GM12878 (cell line): ENCODE results near the gene NRM. TPM values are rescaled to one million over a fixed set of nuclear protein-coding genes. Genes with fewer than 3 reads are reported as not detected.

Experiments used
- ATAC-seq: fragments of 200-7000 bp; cut with Tn5 transposase; 3 replicates; pipeline ENCODE4 v1.9.1; 2020; ENCODE audit warnings: mild to moderate bottlenecking, moderate library complexity
- BruUV-seq: library from RNA; stranded (reverse); fragments of 400-500 nt; replicated peaks from 2 replicates; lab custom pipeline; 2021; lab: Mats Ljungman, UMichigan
- CTCF ChIA-PET: fragments of 300-600 bp; sonication (Branson Sonifier 250); formaldehyde crosslinking; extraction: SDS; loops from one replicate; lab custom pipeline; 2021; ENCODE audit warnings: inconsistent platforms; lab: Yijun Ruan, JAX
- POLR2A ChIA-PET: fragments of 350-600 bp; formaldehyde crosslinking; extraction: SDS; loops from one replicate; lab custom pipeline; 2021; ENCODE audit warnings: inconsistent platforms; lab: Charles Lee
- RAD21 ChIA-PET: fragments of 300-600 bp; sonication (Branson Sonifier 250); formaldehyde crosslinking; loops from one replicate; lab custom pipeline; 2023; ENCODE audit warnings: antibody characterized with exemption; ENCODE audit not compliant: unreplicated experiment; lab: Charles Lee
- SMC1A ChIA-PET: fragments of 300-600 bp; sonication (Branson Sonifier 250); formaldehyde crosslinking; loops from one replicate; lab custom pipeline; 2023; ENCODE audit not compliant: unreplicated experiment, uncharacterized antibody; lab: Charles Lee
- DNase-seq: peaks from one replicate; pipeline ENCODE4 v3.0.0-alpha.2; 2011; ENCODE audit warnings: low read depth, low spot score
- FAIRE-seq: peaks from 3 replicates; lab custom pipeline; 2011; peaks lifted over from hg19 to GRCh38; lab: Jason Lieb, UNC
- H2AFZ ChIP-seq: 2 replicates; pipeline ENCODE4 v1.6.0; 2011; ENCODE audit warnings: low read depth, low read length, control low read depth; ENCODE audit not compliant: control insufficient read depth
- H3K27ac ChIP-seq: 2 replicates; pipeline ENCODE4 v1.5.1; 2011; ENCODE audit warnings: control low read depth; ENCODE audit not compliant: control insufficient read depth, insufficient read depth
- H3K27me3 ChIP-seq, 2 experiments: replicated peaks in 1 of 2; 2 replicates each; pipeline versions ENCODE4 v1.6.0 to v1.6.1; 2011; ENCODE audit warnings: low read length in 1 of 2; ENCODE audit not compliant: control insufficient read depth in 2 of 2, insufficient read depth in 2 of 2
- H3K36me3 ChIP-seq, 2 experiments: 2 replicates each; pipeline ENCODE4 v1.5.1; 2011; ENCODE audit warnings: low read length in 1 of 2; ENCODE audit not compliant: control insufficient read depth in 2 of 2, insufficient read depth in 2 of 2
- H3K4me1 ChIP-seq: 2 replicates; pipeline ENCODE4 v1.6.1; 2011; ENCODE audit warnings: mild to moderate bottlenecking, low read length, moderate library complexity, mixed read lengths; ENCODE audit not compliant: control insufficient read depth, insufficient read depth
- H3K4me2 ChIP-seq: 2 replicates; pipeline ENCODE4 v1.6.0; 2011; ENCODE audit warnings: control low read depth; ENCODE audit not compliant: control insufficient read depth, insufficient read depth
- H3K4me3 ChIP-seq: fragments of 200-600 bp; sonication (generic); 2 replicates; pipeline ENCODE4 v1.5.1; 2016
- H3K79me2 ChIP-seq: 2 replicates; pipeline ENCODE4 v1.6.0; 2011; ENCODE audit warnings: low read length; ENCODE audit not compliant: control insufficient read depth, insufficient read depth
- H3K9ac ChIP-seq: 2 replicates; pipeline ENCODE4 v1.8.0; 2011; ENCODE audit warnings: low read length, control low read depth, mixed read lengths; ENCODE audit not compliant: control insufficient read depth, insufficient read depth
- H3K9me3 ChIP-seq: replicated peaks from 3 replicates; pipeline ENCODE4 v1.5.1; 2011; ENCODE audit warnings: mild to moderate bottlenecking, low read length; ENCODE audit not compliant: control insufficient read depth, insufficient read depth
- H4K20me1 ChIP-seq: 2 replicates; pipeline ENCODE4 v1.6.0; 2011; ENCODE audit not compliant: control insufficient read depth, insufficient read depth
- CBX3 ChIP-seq: fragments of 200-600 bp; sonication (generic); IDR thresholded peaks from 2 replicates; pipeline ENCODE4 v1.6.1; 2016; ENCODE audit warnings: low read depth, borderline replicate concordance
- CHD2 ChIP-seq: IDR thresholded peaks from 2 replicates; pipeline ENCODE4 v1.6.1; 2011; ENCODE audit warnings: low read depth, low read length, improper control_type of control experiment, borderline replicate concordance
- CREB1 ChIP-seq: IDR thresholded peaks from 2 replicates; pipeline ENCODE4 v1.6.1; 2012; ENCODE audit warnings: low read depth, mild to moderate bottlenecking, inconsistent platforms
- HDAC6 ChIP-seq: fragments of 200-600 bp; sonication (generic); IDR thresholded peaks from one replicate; pipeline ENCODE4 v1.8.0; 2017; ENCODE audit warnings: antibody characterized with exemption; ENCODE audit not compliant: unreplicated experiment
- IKZF1 ChIP-seq: fragments of 450-650 bp; conservative IDR thresholded peaks from 2 replicates; pipeline ENCODE4 v1.6.1; 2017; ENCODE audit warnings: antibody characterized with exemption, mild to moderate bottlenecking
- IRF4 ChIP-seq: IDR thresholded peaks from 2 replicates; pipeline ENCODE4 v1.6.1; 2011; ENCODE audit warnings: low read depth, low read length
- KDM1A ChIP-seq: fragments of 200-600 bp; sonication (generic); IDR thresholded peaks from 2 replicates; pipeline ENCODE4 v1.6.1; 2016; ENCODE audit warnings: borderline replicate concordance
- MXI1 ChIP-seq: fragments of 150-350 bp; IDR thresholded peaks from 2 replicates; pipeline ENCODE4 v1.6.1; 2011; ENCODE audit warnings: low read depth, mild to moderate bottlenecking, inconsistent platforms, low read length, improper control_type of control experiment
- NRF1 ChIP-seq: conservative IDR thresholded peaks from 2 replicates; pipeline ENCODE4 v1.6.1; 2011; ENCODE audit warnings: mild to moderate bottlenecking, low read depth, low read length, improper control_type of control experiment
- SIN3A ChIP-seq: IDR thresholded peaks from 2 replicates; pipeline ENCODE4 v1.6.1; 2012; ENCODE audit warnings: low read depth, low read length, improper control_type of control experiment
- TBL1XR1 ChIP-seq: IDR thresholded peaks from 2 replicates; pipeline ENCODE4 v1.6.1; 2012; ENCODE audit warnings: low read depth, low read length, improper control_type of control experiment
- ZNF24 ChIP-seq: fragments of 450-650 bp; IDR thresholded peaks from 2 replicates; pipeline ENCODE4 v1.6.1; 2017; ENCODE audit warnings: antibody characterized with exemption, mild to moderate bottlenecking
- WGBS: methylation state at CpG from one replicate; pipeline ENCODE4 v1.1.6; 2016; ENCODE audit warnings: low lambda C conversion rate; ENCODE audit not compliant: insufficient replicate concordance, insufficient coverage; ENCODE audit errors: missing lambda C conversion rate; 5-methylcytosine and 5-hydroxymethylcytosine counted together
- in situ Hi-C: fragments of 300-500 bp; cut with MboI; formaldehyde crosslinking; loops from 9 replicates; pipeline ENCODE4 v1.14.3; 2018; ENCODE audit warnings: mixed read lengths
- intact Hi-C: fragments of 100-400 bp; cut with micrococcal nuclease; formaldehyde crosslinking; loops from one replicate; pipeline ENCODE4 v1.14.2; 2022; ENCODE audit not compliant: unreplicated experiment
- polyA plus RNA-seq, 11 experiments: library from polyadenylated mRNA; depleted of rRNA in 4 of 11; unstranded in 6 of 11; stranded (reverse) in 5 of 11; fragments of >200 nt; fragmentation: Nextera tagmentation in 4 of 11; fragmentation: Illumina TruSeq in 1 of 11; extraction: Ambion mirVana in 4 of 11; extraction: Trizol in 1 of 11; gene quantifications; 1 replicate in 1 of 11; 2 replicates in 10 of 11; pipeline versions ENCODE4 v1.2.1 to v1.2.3, GENCODE V29; 2011 to 2016; ENCODE audit warnings: inconsistent platforms in 2 of 11, missing spikeins in 2 of 11, low read depth in 1 of 11
- total RNA-seq, 4 experiments: library from RNA; depleted of rRNA in 3 of 4; stranded (reverse); fragments of >200 nt in 3 of 4; fragmentation: Illumina TruSeq in 1 of 4; extraction: Trizol in 1 of 4; gene quantifications; 2 replicates each; pipeline versions ENCODE4 v1.2.1 to v1.2.3, GENCODE V29; 2013 to 2021
- TF ChIP-seq, protein P1 (sequence below): IDR thresholded peaks from 2 replicates; pipeline ENCODE4 v1.6.1; 2011; ENCODE audit warnings: borderline replicate concordance, low read depth, mild to moderate bottlenecking, moderate library complexity, low read length; ENCODE audit not compliant: insufficient read depth, poor library complexity, severe bottlenecking
- TF ChIP-seq, protein P2 (sequence below): fragments of 450-650 bp; conservative IDR thresholded peaks from 2 replicates; pipeline ENCODE4 v1.6.1; 2017; ENCODE audit warnings: mild to moderate bottlenecking, moderate library complexity

The NRM gene
- total and polyA plus RNA-seq, 10 of the 15 experiments (the other 5 are each of a cell fraction or from before 2014, with no cell fraction given), result 15.4 to 46.7 (median 29.0) TPM

DNA sequence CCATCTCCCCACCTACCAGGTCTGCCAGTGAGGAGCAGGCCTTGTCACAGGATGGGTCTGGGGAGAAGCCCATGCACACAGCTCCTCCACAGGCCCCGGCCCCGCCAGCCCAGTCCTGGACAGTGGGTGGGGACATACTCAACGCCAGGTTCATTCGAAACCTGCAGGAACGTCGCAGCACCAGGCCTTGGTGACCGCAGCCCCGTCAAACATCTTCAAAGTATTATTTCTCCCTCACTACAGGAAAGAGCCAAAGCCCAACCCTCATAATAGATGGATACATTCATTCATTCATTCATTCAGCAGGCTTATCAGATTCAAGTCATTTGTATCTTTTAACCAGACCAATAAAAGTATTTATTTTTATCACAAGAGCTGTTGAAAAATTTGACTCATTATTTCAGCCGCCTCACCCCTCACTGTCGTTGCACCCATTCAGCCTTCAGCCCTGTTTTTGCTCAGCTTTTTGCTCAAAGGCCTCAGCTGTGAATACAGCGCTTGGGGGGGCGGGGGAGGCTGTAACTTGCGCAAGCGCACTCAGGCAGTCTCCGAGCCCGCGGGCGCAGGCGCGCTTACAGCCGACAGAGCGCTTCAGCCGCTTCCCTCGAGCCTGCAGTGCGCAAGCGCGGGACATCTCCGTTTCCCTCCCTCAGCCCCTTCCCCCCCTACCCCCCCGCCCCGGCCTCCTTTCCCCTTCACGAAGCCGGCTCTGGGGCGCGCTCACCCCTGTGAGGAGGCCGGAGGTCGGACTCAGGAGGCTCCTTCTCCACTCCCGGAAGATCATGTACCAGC, 44.1 kb downstream of the NRM start, which contains the start of gene C6orf136:
Gene C6orf136 (plus strand): TSS at position 684 of the 792 bp plus-strand sequence. CDS start 99 bp downstream, at position 783.
- POLR2A ChIA-PET, result interaction anchor here (0.5 to 1.2 kb wide), 9 partner anchors 14 to 800 kb away, joined by 3 to 10 read pairs (median 4); partner anchors contain the start of genes MRPS18B and PPP1R10
- H3K27ac ChIP-seq, result peak within 1 kb of the TSS; percentile 87
- CTCF ChIA-PET, result interaction anchor here (1.2 kb wide), 1 partner anchor 26 kb away, joined by 6 read pairs; the partner anchor contains the start of gene DHX16
- H3K4me3 ChIP-seq, result peak within 1 kb of the TSS; percentile 77
- H2AFZ ChIP-seq, result peak within 1 kb of the TSS; percentile 93
- H3K36me3 ChIP-seq, result no peaks in the 10 kb centered on the region; a peak in 2 of 4 replicates
- FAIRE-seq (peak; percentile 81), DNase-seq (peak; percentile 75), ATAC-seq (peak; percentile 88)
- H3K4me1 ChIP-seq, result peaks cover 2% of the 10 kb centered on the region; the same call in 1 of the 2 replicates
- H3K79me2 ChIP-seq, result peaks cover 16% of the 10 kb centered on the region
- RAD21 ChIA-PET, result interaction anchor here (0.8 kb wide), 1 partner anchor 33 kb away, joined by 3 read pairs; no protein-coding TSS in a partner anchor
- TF ChIP-seq SIN3A, result peak; percentile 24; the same call in 1 of the 2 replicates
- TF ChIP-seq NRF1, result peak; percentile 94
- no peak for TF ChIP-seq KDM1A
- peak; percentile 21; the same call in 1 of the 2 replicates for TF ChIP-seq CREB1
- peak; percentile 1 for TF ChIP-seq HDAC6
- TF ChIP-seq CBX3, result no peak
- TF ChIP-seq CHD2, result 0 out of 2 replicates have a peak, but pooled peaks have one; percentile 22
- TF ChIP-seq, protein P1, sequence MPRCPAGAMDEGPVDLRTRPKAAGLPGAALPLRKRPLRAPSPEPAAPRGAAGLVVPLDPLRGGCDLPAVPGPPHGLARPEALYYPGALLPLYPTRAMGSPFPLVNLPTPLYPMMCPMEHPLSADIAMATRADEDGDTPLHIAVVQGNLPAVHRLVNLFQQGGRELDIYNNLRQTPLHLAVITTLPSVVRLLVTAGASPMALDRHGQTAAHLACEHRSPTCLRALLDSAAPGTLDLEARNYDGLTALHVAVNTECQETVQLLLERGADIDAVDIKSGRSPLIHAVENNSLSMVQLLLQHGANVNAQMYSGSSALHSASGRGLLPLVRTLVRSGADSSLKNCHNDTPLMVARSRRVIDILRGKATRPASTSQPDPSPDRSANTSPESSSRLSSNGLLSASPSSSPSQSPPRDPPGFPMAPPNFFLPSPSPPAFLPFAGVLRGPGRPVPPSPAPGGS, result peak; percentile 5
- TF ChIP-seq MXI1, result 0 out of 2 replicates have a peak, but pooled peaks have one; percentile 45
- TF ChIP-seq ZNF24, result peak; percentile 84
- no peak for TF ChIP-seq IRF4
- TF ChIP-seq, protein P2, sequence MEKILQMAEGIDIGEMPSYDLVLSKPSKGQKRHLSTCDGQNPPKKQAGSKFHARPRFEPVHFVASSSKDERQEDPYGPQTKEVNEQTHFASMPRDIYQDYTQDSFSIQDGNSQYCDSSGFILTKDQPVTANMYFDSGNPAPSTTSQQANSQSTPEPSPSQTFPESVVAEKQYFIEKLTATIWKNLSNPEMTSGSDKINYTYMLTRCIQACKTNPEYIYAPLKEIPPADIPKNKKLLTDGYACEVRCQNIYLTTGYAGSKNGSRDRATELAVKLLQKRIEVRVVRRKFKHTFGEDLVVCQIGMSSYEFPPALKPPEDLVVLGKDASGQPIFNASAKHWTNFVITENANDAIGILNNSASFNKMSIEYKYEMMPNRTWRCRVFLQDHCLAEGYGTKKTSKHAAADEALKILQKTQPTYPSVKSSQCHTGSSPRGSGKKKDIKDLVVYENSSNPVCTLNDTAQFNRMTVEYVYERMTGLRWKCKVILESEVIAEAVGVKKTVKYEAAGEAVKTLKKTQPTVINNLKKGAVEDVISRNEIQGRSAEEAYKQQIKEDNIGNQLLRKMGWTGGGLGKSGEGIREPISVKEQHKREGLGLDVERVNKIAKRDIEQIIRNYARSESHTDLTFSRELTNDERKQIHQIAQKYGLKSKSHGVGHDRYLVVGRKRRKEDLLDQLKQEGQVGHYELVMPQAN, result no peak
- TF ChIP-seq IKZF1, result peak; percentile 87
- TF ChIP-seq TBL1XR1, result no peak
- no peaks in the 10 kb centered on the region for H4K20me1 ChIP-seq
- 25% methylated on average over 23 of the region's 37 CpGs for WGBS
- peak within 1 kb of the TSS; percentile 82 for H3K4me2 ChIP-seq
- no peaks in the 10 kb centered on the region for H3K27me3 ChIP-seq
- peak within 1 kb of the TSS; percentile 88 for H3K9ac ChIP-seq
- BruUV-seq, result TSS peak; percentile 68
- in situ Hi-C loops, result no loop called here
- H3K9me3 ChIP-seq, result no peaks in the 10 kb centered on the region
- intact Hi-C loops, result loop anchor here (2.0 kb wide), 1 partner anchor 26 kb away; the partner anchor contains the start of gene DHX16
- SMC1A ChIA-PET, result interaction anchor here (0.7 to 1.6 kb wide), 2 partner anchors 28 to 32 kb away, joined by 4 to 5 read pairs; no protein-coding TSS in a partner anchor
